Thoracic aorta (tissue), 2 donors: ENCODE results near the gene ASB1. TPM values are rescaled to one million over a fixed set of nuclear protein-coding genes. Genes with fewer than 3 reads are reported as not detected.

Experiments
- ATAC-seq: fragments of 150-250 bp; one replicate; pipeline ENCODE4 v1.8.0; 2017; ENCODE audit warnings: low read depth; ENCODE audit not compliant: insufficient number of reproducible peaks, low FRiP score
- DNase-seq: peaks from one replicate; pipeline ENCODE4 v3.0.0-alpha.2; 2020; ENCODE audit warnings: low spot score
- H3K27ac ChIP-seq, 2 donors: fragments of 200-600 bp; sonication (generic); 1 replicate in 1 of 2; 2 replicates in 1 of 2; pipeline ENCODE4 v1.5.1; 2016; ENCODE audit warnings: mild to moderate bottlenecking in 2 of 2, moderate library complexity in 2 of 2
- H3K27me3 ChIP-seq: fragments of 200-600 bp; sonication (generic); replicated peaks from 2 replicates; pipeline ENCODE4 v1.6.0; 2016; ENCODE audit warnings: mild to moderate bottlenecking; ENCODE audit not compliant: insufficient read depth
- H3K36me3 ChIP-seq: fragments of 200-600 bp; sonication (generic); one replicate; pipeline ENCODE4 v1.5.1; 2016
- H3K4me1 ChIP-seq, 2 donors: fragments of 200-600 bp; sonication (generic); 1 replicate in 1 of 2; 2 replicates in 1 of 2; pipeline versions ENCODE4 v1.5.1 to v1.6.0; 2016; ENCODE audit warnings: low read depth in 2 of 2, mild to moderate bottlenecking in 1 of 2; ENCODE audit not compliant: control insufficient read depth in 1 of 2
- H3K4me3 ChIP-seq: fragments of 200-600 bp; sonication (generic); 2 replicates; pipeline ENCODE4 v1.5.1; 2016; ENCODE audit warnings: mild to moderate bottlenecking
- H3K9me3 ChIP-seq: fragments of 200-600 bp; sonication (generic); 2 replicates; pipeline ENCODE4 v1.5.1; 2016
- total RNA-seq, 2 donors: library from RNA; depleted of rRNA; stranded (reverse); fragments of >200 nt; gene quantifications; one replicate each; pipeline versions ENCODE4 v1.1.0 to v1.2.3, GENCODE V29; 2016
- TF ChIP-seq, protein P1 (sequence below): fragments of 200-600 bp; sonication (generic); IDR thresholded peaks from one replicate; pipeline ENCODE4 v1.5.1; 2019; ENCODE audit warnings: antibody characterized with exemption

ASB1 gene
- total RNA-seq, 2 donors from 2014 or later = 30.3 to 48.7 TPM

- Histone ChIP-seq H3K27ac (no peak overlapping the region), H3K4me1 (no peaks in the 10 kb centered on the region), H3K27me3 (no peaks in the 10 kb centered on the region), H3K4me3 (no peak overlapping the region), H3K9me3 (no peaks in the 10 kb centered on the region), H3K36me3 (no peaks in the 10 kb centered on the region)
- no peak for DNase-seq
- ATAC-seq = no peak
- TF ChIP-seq, protein P1, sequence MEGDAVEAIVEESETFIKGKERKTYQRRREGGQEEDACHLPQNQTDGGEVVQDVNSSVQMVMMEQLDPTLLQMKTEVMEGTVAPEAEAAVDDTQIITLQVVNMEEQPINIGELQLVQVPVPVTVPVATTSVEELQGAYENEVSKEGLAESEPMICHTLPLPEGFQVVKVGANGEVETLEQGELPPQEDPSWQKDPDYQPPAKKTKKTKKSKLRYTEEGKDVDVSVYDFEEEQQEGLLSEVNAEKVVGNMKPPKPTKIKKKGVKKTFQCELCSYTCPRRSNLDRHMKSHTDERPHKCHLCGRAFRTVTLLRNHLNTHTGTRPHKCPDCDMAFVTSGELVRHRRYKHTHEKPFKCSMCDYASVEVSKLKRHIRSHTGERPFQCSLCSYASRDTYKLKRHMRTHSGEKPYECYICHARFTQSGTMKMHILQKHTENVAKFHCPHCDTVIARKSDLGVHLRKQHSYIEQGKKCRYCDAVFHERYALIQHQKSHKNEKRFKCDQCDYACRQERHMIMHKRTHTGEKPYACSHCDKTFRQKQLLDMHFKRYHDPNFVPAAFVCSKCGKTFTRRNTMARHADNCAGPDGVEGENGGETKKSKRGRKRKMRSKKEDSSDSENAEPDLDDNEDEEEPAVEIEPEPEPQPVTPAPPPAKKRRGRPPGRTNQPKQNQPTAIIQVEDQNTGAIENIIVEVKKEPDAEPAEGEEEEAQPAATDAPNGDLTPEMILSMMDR = no peak
Observed at GRCh38 chr2:238493880-238494572, 67.3 kb downstream of the ASB1 start.

DNA sequence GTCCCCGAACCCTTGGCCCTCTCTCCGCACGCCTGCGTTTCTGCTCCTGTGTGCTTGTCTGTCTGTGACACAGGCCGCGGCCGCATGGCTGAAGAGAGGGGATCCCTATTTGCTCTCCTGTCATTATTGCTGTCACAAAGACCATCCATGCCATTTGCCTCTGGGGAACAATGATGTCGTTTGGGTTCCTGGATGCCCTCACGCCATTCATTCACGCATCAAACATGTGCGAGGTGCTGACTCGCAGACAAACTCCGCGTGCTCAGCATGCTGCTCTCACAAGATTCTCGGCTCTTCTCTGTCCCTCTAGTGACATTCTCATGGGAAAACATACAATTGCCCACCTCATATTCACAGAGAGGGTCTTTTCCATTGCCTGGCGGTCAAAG lies 67.8 kb downstream of the ASB1 start:
- TF ChIP-seq, protein P1 = no peak
- Histone ChIP-seq H3K27me3 (no peaks in the 10 kb centered on the region), H3K4me1 (no peaks in the 10 kb centered on the region), H3K4me3 (no peak overlapping the region), H3K36me3 (no peaks in the 10 kb centered on the region), H3K27ac (no peak overlapping the region), H3K9me3 (no peaks in the 10 kb centered on the region)
- no peak for DNase-seq
- ATAC-seq = no peak

DNA sequence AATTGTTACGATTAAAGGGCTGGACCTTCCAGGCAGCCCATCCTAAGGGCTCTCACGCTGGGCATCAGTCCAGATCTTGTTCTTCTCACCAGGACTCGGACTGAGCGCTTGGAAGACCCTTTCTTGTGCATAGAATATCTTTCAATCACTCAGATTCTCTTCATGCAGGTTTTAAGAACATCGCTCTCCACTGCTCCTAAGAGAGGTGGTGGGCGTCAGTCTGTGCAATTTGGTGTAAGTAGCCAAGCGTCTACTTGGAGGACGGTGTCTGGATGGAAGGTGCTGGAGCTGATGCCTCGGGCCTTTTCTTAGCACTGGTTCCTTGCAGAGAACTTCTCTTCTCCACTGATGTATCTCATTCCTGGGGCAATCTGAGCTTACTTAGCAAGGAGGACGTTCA lies 68.7 kb downstream of the ASB1 start:
- DNase-seq (no peak), ATAC-seq (no peak)
- H3K36me3 ChIP-seq = no peaks in the 10 kb centered on the region
- no peak overlapping the region for H3K27ac ChIP-seq
- H3K4me3 ChIP-seq = no peak overlapping the region
- H3K27me3 ChIP-seq = no peaks in the 10 kb centered on the region
- H3K4me1 ChIP-seq = no peaks in the 10 kb centered on the region
- TF ChIP-seq, protein P1 = no peak
- H3K9me3 ChIP-seq = no peaks in the 10 kb centered on the region

GRCh38 chr2:238496756-238497609 lies 70.3 kb downstream of the ASB1 start:
- ATAC-seq (no peak), DNase-seq (no peak)
- H3K4me1 ChIP-seq = no peaks in the 10 kb centered on the region
- TF ChIP-seq, protein P1 = no peak
- no peaks in the 10 kb centered on the region for H3K36me3 ChIP-seq
- no peak overlapping the region for H3K4me3 ChIP-seq
- H3K27ac ChIP-seq = no peak overlapping the region
- no peaks in the 10 kb centered on the region for H3K9me3 ChIP-seq
- H3K27me3 ChIP-seq = no peaks in the 10 kb centered on the region

- no peak for ATAC-seq
- Histone ChIP-seq H3K27me3 (no peaks in the 10 kb centered on the region), H3K4me3 (no peak overlapping the region), H3K36me3 (no peaks in the 10 kb centered on the region), H3K4me1 (no peaks in the 10 kb centered on the region), H3K9me3 (no peaks in the 10 kb centered on the region), H3K27ac (no peak overlapping the region)
- no peak for DNase-seq
- TF ChIP-seq, protein P1 = no peak
Observed at GRCh38 chr2:238497610-238498005, 70.9 kb downstream of the ASB1 start.
